Measurements from ENCODE around the gene ARPP21.

DNA sequence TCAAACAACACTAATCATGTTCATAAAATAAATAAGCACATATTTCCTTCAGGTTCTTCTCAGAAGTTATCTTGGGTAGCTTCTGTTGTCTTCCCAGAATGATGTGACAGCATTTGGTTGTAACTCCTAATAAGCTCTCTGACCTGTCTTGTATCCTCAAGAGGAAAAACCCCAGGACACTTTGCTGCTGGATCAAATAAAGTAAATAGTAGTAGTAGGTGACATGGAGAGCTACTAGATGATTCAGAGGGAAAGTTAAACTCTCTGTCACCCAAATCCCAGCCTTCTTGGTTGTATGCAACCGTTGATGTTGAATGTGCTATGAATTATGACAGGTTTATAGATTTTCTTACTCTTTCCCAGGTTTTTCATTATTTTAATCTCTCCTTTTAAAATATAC, 143.0 kb downstream of the ARPP21 start:
- TF ChIP-seq, protein P1, sequence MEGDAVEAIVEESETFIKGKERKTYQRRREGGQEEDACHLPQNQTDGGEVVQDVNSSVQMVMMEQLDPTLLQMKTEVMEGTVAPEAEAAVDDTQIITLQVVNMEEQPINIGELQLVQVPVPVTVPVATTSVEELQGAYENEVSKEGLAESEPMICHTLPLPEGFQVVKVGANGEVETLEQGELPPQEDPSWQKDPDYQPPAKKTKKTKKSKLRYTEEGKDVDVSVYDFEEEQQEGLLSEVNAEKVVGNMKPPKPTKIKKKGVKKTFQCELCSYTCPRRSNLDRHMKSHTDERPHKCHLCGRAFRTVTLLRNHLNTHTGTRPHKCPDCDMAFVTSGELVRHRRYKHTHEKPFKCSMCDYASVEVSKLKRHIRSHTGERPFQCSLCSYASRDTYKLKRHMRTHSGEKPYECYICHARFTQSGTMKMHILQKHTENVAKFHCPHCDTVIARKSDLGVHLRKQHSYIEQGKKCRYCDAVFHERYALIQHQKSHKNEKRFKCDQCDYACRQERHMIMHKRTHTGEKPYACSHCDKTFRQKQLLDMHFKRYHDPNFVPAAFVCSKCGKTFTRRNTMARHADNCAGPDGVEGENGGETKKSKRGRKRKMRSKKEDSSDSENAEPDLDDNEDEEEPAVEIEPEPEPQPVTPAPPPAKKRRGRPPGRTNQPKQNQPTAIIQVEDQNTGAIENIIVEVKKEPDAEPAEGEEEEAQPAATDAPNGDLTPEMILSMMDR (IDR thresholded peaks at IDR 0.05 in 8 of 11, conservative IDR thresholded peaks at IDR 0.05 in 3 of 11), result no peak
- TF ChIP-seq POLR2A (IDR thresholded peaks at IDR 0.05), result no peak
- no peak for TF ChIP-seq POLR2AphosphoS5 (IDR thresholded peaks at IDR 0.05)
